IMR-90 (cell line): ENCODE data around the gene PRELP.

Experiments
- MAZ ChIP-seq: IDR thresholded peaks from 2 replicates; pipeline ENCODE4 v1.6.1; 2012; ENCODE audit warnings: low read depth, mild to moderate bottlenecking, low read length, improper control_type of control experiment, moderate library complexity, borderline replicate concordance
- POLR2A ChIP-seq: IDR thresholded peaks from 2 replicates; pipeline ENCODE4 v1.6.1; 2012; ENCODE audit warnings: mild to moderate bottlenecking, low read depth, low read length
- RAD21 ChIP-seq: IDR thresholded peaks from 2 replicates; pipeline ENCODE4 v1.6.1; 2012; ENCODE audit warnings: low read length, improper control_type of control experiment
- RCOR1 ChIP-seq: IDR thresholded peaks from 2 replicates; pipeline ENCODE4 v1.6.1; 2012; ENCODE audit warnings: mild to moderate bottlenecking, low read length, improper control_type of control experiment; ENCODE audit not compliant: insufficient replicate concordance
- RFX5 ChIP-seq: IDR thresholded peaks from 2 replicates; pipeline ENCODE4 v1.8.0; 2012; ENCODE audit warnings: low read depth, mild to moderate bottlenecking, low read length, moderate library complexity
- SMC3 ChIP-seq: fragments of 150-350 bp; IDR thresholded peaks from 2 replicates; pipeline ENCODE4 v1.6.1; 2016; ENCODE audit warnings: low read depth, mild to moderate bottlenecking, antibody characterized with exemption, low read length, moderate library complexity
- TF ChIP-seq, protein P1 (sequence below): conservative IDR thresholded peaks from 2 replicates; pipeline ENCODE4 v1.5.1; 2012; ENCODE audit warnings: mild to moderate bottlenecking, low read depth, low read length, improper control_type of control experiment

DNA sequence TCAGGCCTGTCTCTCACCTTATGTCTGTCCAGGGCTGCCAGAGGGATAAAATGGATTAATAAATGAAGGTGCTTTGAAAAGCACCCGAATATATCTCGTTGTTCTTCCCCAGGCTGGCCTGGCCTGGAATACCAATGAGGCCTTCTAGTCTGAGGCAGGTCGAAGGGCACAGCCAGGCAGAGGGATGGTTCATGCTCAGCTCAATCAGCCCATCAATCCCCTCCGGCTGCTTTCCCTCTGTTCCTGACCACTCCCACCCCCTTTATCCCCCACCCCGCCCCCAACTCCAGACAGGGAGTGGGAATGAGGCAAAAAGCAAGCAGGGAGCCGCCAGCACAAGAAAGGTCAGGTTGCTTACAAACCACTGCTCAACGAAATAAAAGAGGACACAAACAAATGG is 40.0 kb upstream of the PRELP start:
- TF ChIP-seq, protein P1, sequence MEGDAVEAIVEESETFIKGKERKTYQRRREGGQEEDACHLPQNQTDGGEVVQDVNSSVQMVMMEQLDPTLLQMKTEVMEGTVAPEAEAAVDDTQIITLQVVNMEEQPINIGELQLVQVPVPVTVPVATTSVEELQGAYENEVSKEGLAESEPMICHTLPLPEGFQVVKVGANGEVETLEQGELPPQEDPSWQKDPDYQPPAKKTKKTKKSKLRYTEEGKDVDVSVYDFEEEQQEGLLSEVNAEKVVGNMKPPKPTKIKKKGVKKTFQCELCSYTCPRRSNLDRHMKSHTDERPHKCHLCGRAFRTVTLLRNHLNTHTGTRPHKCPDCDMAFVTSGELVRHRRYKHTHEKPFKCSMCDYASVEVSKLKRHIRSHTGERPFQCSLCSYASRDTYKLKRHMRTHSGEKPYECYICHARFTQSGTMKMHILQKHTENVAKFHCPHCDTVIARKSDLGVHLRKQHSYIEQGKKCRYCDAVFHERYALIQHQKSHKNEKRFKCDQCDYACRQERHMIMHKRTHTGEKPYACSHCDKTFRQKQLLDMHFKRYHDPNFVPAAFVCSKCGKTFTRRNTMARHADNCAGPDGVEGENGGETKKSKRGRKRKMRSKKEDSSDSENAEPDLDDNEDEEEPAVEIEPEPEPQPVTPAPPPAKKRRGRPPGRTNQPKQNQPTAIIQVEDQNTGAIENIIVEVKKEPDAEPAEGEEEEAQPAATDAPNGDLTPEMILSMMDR = no peak
- TF ChIP-seq MAZ = no peak
- TF ChIP-seq POLR2A = no peak
- TF ChIP-seq RAD21 = no peak
- TF ChIP-seq RCOR1 = no peak
- TF ChIP-seq RFX5 = no peak
- TF ChIP-seq SMC3 = no peak
